WTC11 (cell line): ENCODE measurements around the gene WDR72.

Experiments used
- CBFB ChIP-seq: sonication (generic); formaldehyde crosslinking; IDR thresholded peaks from 2 replicates; pipeline ENCODE4 v1.8.1; 2022; ENCODE audit warnings: mild to moderate bottlenecking, low read depth, missing genetic modification reagents
- ELF4 ChIP-seq: sonication (generic); formaldehyde crosslinking; IDR thresholded peaks from 2 replicates; pipeline ENCODE4 v1.8.1; 2022; ENCODE audit warnings: low read depth, mild to moderate bottlenecking, moderate library complexity, missing genetic modification reagents
- ESRRA ChIP-seq: sonication (generic); formaldehyde crosslinking; IDR thresholded peaks from 2 replicates; pipeline ENCODE4 v1.8.1; 2022; ENCODE audit warnings: mild to moderate bottlenecking, missing genetic modification reagents, borderline replicate concordance
- NR2C2 ChIP-seq: sonication (generic); formaldehyde crosslinking; IDR thresholded peaks from 2 replicates; pipeline ENCODE4 v1.8.0; 2022; ENCODE audit warnings: mild to moderate bottlenecking, missing genetic modification reagents
- ZNF121 ChIP-seq: sonication (generic); formaldehyde crosslinking; IDR thresholded peaks from 2 replicates; pipeline ENCODE4 v1.8.0; 2023; ENCODE audit warnings: missing genetic modification reagents
- ZNF423 ChIP-seq: fragments of 250-450 bp; sonication (Bioruptor Pico); IDR thresholded peaks from 2 replicates; pipeline ENCODE4 v2.1.2; 2022; ENCODE audit warnings: mild to moderate bottlenecking, moderate library complexity
- TF ChIP-seq, protein P1 (sequence below): sonication (generic); formaldehyde crosslinking; IDR thresholded peaks from 2 replicates; pipeline ENCODE4 v1.8.0; 2022; ENCODE audit warnings: mild to moderate bottlenecking, missing genetic modification reagents
- TF ChIP-seq, protein P2 (sequence below): fragments of 200-600 bp; IDR thresholded peaks from 2 replicates; pipeline ENCODE4 v1.8.0; 2022; ENCODE audit warnings: antibody characterized with exemption
- TF ChIP-seq, protein P3 (sequence below): sonication (generic); formaldehyde crosslinking; IDR thresholded peaks from 2 replicates; pipeline ENCODE4 v1.8.0; 2022; ENCODE audit warnings: mild to moderate bottlenecking, missing genetic modification reagents
- TF ChIP-seq, protein P4 (sequence below): sonication (generic); formaldehyde crosslinking; IDR thresholded peaks from 2 replicates; pipeline ENCODE4 v1.8.1; 2022; ENCODE audit warnings: low read depth, mild to moderate bottlenecking, moderate library complexity, missing genetic modification reagents, borderline replicate concordance
- TF ChIP-seq, protein P5 (sequence below): sonication (generic); formaldehyde crosslinking; IDR thresholded peaks from 2 replicates; pipeline ENCODE4 v1.8.1; 2023; ENCODE audit warnings: mild to moderate bottlenecking, missing genetic modification reagents, borderline replicate concordance

DNA sequence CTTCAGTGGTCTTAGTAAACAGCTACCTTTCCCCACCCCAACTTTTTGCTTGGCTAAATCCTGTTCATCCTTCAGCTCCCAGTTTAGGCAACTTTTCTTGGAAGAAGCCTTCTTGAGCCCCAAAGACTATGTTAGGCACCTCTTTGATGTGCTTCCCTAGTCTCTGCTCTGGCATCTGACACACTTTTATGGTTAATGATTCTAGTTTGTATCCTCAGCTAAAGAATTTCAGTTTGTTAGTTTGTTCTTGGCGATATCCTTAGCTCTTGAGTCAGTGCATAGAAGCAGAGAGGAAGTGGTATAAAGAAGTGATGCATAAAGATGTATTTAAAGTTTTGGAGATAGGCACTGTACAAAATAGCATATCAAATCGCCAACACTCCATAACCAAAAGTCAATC is 168.4 kb downstream of the WDR72 start:
- TF ChIP-seq NR2C2 (no peak), CBFB (CRISPR knock-in tag) (no peak), ZNF121 (CRISPR knock-in tag) (no peak), ELF4 (CRISPR knock-in tag) (no peak), ESRRA (no peak), ZNF423 (CRISPR knock-in tag) (no peak)
- TF ChIP-seq, protein P1, sequence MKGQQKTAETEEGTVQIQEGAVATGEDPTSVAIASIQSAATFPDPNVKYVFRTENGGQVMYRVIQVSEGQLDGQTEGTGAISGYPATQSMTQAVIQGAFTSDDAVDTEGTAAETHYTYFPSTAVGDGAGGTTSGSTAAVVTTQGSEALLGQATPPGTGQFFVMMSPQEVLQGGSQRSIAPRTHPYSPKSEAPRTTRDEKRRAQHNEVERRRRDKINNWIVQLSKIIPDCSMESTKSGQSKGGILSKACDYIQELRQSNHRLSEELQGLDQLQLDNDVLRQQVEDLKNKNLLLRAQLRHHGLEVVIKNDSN (CRISPR knock-in tag), result no peak
- TF ChIP-seq, protein P2, sequence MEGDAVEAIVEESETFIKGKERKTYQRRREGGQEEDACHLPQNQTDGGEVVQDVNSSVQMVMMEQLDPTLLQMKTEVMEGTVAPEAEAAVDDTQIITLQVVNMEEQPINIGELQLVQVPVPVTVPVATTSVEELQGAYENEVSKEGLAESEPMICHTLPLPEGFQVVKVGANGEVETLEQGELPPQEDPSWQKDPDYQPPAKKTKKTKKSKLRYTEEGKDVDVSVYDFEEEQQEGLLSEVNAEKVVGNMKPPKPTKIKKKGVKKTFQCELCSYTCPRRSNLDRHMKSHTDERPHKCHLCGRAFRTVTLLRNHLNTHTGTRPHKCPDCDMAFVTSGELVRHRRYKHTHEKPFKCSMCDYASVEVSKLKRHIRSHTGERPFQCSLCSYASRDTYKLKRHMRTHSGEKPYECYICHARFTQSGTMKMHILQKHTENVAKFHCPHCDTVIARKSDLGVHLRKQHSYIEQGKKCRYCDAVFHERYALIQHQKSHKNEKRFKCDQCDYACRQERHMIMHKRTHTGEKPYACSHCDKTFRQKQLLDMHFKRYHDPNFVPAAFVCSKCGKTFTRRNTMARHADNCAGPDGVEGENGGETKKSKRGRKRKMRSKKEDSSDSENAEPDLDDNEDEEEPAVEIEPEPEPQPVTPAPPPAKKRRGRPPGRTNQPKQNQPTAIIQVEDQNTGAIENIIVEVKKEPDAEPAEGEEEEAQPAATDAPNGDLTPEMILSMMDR, result no peak
- TF ChIP-seq, protein P3, sequence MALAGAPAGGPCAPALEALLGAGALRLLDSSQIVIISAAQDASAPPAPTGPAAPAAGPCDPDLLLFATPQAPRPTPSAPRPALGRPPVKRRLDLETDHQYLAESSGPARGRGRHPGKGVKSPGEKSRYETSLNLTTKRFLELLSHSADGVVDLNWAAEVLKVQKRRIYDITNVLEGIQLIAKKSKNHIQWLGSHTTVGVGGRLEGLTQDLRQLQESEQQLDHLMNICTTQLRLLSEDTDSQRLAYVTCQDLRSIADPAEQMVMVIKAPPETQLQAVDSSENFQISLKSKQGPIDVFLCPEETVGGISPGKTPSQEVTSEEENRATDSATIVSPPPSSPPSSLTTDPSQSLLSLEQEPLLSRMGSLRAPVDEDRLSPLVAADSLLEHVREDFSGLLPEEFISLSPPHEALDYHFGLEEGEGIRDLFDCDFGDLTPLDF, result no peak
- TF ChIP-seq, protein P4, sequence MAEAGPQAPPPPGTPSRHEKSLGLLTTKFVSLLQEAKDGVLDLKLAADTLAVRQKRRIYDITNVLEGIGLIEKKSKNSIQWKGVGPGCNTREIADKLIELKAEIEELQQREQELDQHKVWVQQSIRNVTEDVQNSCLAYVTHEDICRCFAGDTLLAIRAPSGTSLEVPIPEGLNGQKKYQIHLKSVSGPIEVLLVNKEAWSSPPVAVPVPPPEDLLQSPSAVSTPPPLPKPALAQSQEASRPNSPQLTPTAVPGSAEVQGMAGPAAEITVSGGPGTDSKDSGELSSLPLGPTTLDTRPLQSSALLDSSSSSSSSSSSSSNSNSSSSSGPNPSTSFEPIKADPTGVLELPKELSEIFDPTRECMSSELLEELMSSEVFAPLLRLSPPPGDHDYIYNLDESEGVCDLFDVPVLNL (CRISPR knock-in tag), result no peak
- TF ChIP-seq, protein P5, sequence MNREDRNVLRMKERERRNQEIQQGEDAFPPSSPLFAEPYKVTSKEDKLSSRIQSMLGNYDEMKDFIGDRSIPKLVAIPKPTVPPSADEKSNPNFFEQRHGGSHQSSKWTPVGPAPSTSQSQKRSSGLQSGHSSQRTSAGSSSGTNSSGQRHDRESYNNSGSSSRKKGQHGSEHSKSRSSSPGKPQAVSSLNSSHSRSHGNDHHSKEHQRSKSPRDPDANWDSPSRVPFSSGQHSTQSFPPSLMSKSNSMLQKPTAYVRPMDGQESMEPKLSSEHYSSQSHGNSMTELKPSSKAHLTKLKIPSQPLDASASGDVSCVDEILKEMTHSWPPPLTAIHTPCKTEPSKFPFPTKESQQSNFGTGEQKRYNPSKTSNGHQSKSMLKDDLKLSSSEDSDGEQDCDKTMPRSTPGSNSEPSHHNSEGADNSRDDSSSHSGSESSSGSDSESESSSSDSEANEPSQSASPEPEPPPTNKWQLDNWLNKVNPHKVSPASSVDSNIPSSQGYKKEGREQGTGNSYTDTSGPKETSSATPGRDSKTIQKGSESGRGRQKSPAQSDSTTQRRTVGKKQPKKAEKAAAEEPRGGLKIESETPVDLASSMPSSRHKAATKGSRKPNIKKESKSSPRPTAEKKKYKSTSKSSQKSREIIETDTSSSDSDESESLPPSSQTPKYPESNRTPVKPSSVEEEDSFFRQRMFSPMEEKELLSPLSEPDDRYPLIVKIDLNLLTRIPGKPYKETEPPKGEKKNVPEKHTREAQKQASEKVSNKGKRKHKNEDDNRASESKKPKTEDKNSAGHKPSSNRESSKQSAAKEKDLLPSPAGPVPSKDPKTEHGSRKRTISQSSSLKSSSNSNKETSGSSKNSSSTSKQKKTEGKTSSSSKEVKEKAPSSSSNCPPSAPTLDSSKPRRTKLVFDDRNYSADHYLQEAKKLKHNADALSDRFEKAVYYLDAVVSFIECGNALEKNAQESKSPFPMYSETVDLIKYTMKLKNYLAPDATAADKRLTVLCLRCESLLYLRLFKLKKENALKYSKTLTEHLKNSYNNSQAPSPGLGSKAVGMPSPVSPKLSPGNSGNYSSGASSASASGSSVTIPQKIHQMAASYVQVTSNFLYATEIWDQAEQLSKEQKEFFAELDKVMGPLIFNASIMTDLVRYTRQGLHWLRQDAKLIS (CRISPR knock-in tag), result no peak
